Breast epithelium (tissue), 4 donors: Measurements from ENCODE around the gene FCHO2. TPM values are rescaled to one million over a fixed set of nuclear protein-coding genes. Genes with fewer than 3 reads are reported as not detected.

Source experiments
- DNase-seq, 2 donors: peaks; one replicate each; pipeline ENCODE4 v3.0.0-alpha.2; 2019; ENCODE audit warnings: low spot score in 2 of 2
- H3K27ac ChIP-seq, 2 donors: fragments of 200-600 bp; sonication (generic) in 1 of 2; one replicate each; pipeline ENCODE4 v1.5.1; 2016 to 2019; ENCODE audit warnings: mild to moderate bottlenecking in 1 of 2
- H3K27me3 ChIP-seq, 2 donors: fragments of 200-600 bp; sonication (generic) in 1 of 2; one replicate each; pipeline versions ENCODE4 v1.5.1 to v1.6.0; 2017 to 2019; ENCODE audit warnings: control low read depth in 1 of 2, mild to moderate bottlenecking in 1 of 2
- H3K36me3 ChIP-seq: fragments of 200-600 bp; one replicate; pipeline ENCODE4 v1.5.1; 2019
- H3K4me1 ChIP-seq, 2 donors: fragments of 200-600 bp; sonication (generic); one replicate each; pipeline ENCODE4 v1.5.1; 2016 to 2019; ENCODE audit warnings: control low read depth in 1 of 2
- H3K4me3 ChIP-seq, 3 donors: fragments of 200-600 bp; sonication (generic); 1 replicate in 2 of 3; 2 replicates in 1 of 3; pipeline ENCODE4 v1.5.1; 2016 to 2019; ENCODE audit warnings: mild to moderate bottlenecking in 3 of 3, moderate library complexity in 2 of 3
- H3K9me3 ChIP-seq, 2 donors: fragments of 200-600 bp; sonication (generic) in 1 of 2; one replicate each; pipeline ENCODE4 v1.5.1; 2016 to 2019; ENCODE audit warnings: control low read depth in 1 of 2
- CTCF ChIP-seq, 3 donors: fragments of 450-650 bp; IDR thresholded peaks; one replicate each; pipeline ENCODE4 v1.5.1; 2016 to 2017; ENCODE audit warnings: antibody characterized with exemption in 3 of 3, mild to moderate bottlenecking in 3 of 3, moderate library complexity in 3 of 3
- POLR2A ChIP-seq: fragments of 450-650 bp; IDR thresholded peaks from one replicate; pipeline ENCODE4 v1.6.1; 2016; ENCODE audit warnings: antibody characterized with exemption, mild to moderate bottlenecking, moderate library complexity
- POLR2AphosphoS5 ChIP-seq, 3 donors: sonication (generic); formaldehyde crosslinking; IDR thresholded peaks; one replicate each; pipeline ENCODE4 v1.6.1; 2017; ENCODE audit warnings: antibody characterized with exemption in 3 of 3
- intact Hi-C: fragments of 100-400 bp; cut with DNase I; formaldehyde crosslinking; loops from one replicate; pipeline ENCODE4 v1.15.1; 2023; ENCODE audit warnings: low total_unique reads
- total RNA-seq, 3 donors: library from RNA; depleted of rRNA; stranded (reverse); fragments of >200 nt; gene quantifications; one replicate each; pipeline ENCODE4 v1.1.0, GENCODE V29; 2016

FCHO2 gene
- total RNA-seq, 3 donors from 2014 or later = 30.5 to 58.8 (median 46.7) TPM

- Histone ChIP-seq H3K36me3 (no peaks in the 10 kb centered on the region), H3K4me3 (no peak overlapping the region), H3K4me1 (no peaks in the 10 kb centered on the region), H3K27ac (no peak overlapping the region), H3K27me3 (peaks cover 0 to 3% of the 10 kb centered on the region in 2 donors), H3K9me3 (no peaks in the 10 kb centered on the region)
- TF ChIP-seq CTCF (IDR thresholded peaks at IDR 0.05) (no peak), POLR2A (no peak), POLR2AphosphoS5 (IDR thresholded peaks at IDR 0.05) (no peak)
- intact Hi-C loops = no loop called here
- DNase-seq = no peak
Observed at GRCh38 chr5:73126381-73126780, 170.5 kb downstream of the FCHO2 start.

DNA sequence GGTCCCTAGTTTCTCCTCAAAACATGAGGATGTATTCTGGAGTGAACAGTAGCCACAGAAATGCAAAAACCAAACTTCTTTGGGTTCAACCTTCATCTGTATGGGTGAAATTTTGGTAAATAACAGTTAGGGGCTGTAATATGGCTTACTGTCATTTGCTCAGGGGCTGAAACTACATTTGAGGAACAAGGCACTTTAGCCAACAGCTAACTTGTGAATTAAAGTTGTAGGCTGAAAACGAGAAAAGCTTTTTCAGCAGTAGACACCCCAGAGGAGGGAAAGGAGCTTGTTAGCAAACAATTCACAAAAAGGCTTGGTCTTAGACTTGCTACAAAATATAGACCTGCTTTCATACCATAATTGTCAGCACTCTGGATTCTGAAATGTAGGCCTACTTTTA is 171.1 kb downstream of the FCHO2 start:
- no peak for DNase-seq
- H3K36me3 ChIP-seq = no peaks in the 10 kb centered on the region
- no peaks in the 10 kb centered on the region for H3K9me3 ChIP-seq
- TF ChIP-seq POLR2A = no peak
- TF ChIP-seq CTCF (IDR thresholded peaks at IDR 0.05) = no peak
- TF ChIP-seq POLR2AphosphoS5 (IDR thresholded peaks at IDR 0.05) = no peak
- no peaks in the 10 kb centered on the region for H3K4me1 ChIP-seq
- no peak overlapping the region for H3K27ac ChIP-seq
- H3K27me3 ChIP-seq = peaks cover 0 to 2% of the 10 kb centered on the region in 2 donors
- intact Hi-C loops = no loop called here
- no peak overlapping the region for H3K4me3 ChIP-seq

- intact Hi-C loops = no loop called here
- no peaks in the 10 kb centered on the region for H3K4me1 ChIP-seq
- no peak overlapping the region for H3K4me3 ChIP-seq
- DNase-seq = no peak
- H3K36me3 ChIP-seq = no peaks in the 10 kb centered on the region
- no peak overlapping the region for H3K27ac ChIP-seq
- TF ChIP-seq CTCF (IDR thresholded peaks at IDR 0.05) = no peak
- TF ChIP-seq POLR2AphosphoS5 (IDR thresholded peaks at IDR 0.05) = no peak
- TF ChIP-seq POLR2A = no peak
- no peaks in the 10 kb centered on the region for H3K9me3 ChIP-seq
- no peaks in the 10 kb centered on the region for H3K27me3 ChIP-seq
Observed at GRCh38 chr5:73129143-73129542, 173.3 kb downstream of the FCHO2 start.

DNA sequence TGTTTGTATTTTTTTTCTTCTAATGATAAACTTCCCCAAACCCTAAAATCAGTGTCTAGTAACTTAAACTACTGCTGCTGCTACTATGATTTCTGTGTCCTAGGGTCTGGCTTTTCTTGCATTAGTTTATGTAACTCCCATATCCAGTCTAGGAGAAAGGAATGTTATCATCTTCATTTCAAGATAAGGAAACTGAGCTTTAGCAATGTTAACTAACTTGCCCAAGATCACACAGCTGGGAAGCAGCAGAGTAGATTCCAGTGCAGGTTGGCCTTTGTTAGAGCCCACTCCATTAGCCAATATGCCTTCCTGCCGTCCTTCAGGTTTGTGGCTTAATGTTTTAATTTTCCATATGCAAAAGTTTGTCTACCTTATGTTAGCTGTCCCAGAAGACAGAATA is 175.0 kb downstream of the FCHO2 start:
- intact Hi-C loops = no loop called here
- Histone ChIP-seq H3K4me1 (no peaks in the 10 kb centered on the region), H3K27ac (no peak overlapping the region), H3K4me3 (no peak overlapping the region), H3K36me3 (no peaks in the 10 kb centered on the region), H3K27me3 (no peaks in the 10 kb centered on the region), H3K9me3 (no peaks in the 10 kb centered on the region)
- no peak for TF ChIP-seq POLR2AphosphoS5 (IDR thresholded peaks at IDR 0.05)
- TF ChIP-seq CTCF (IDR thresholded peaks at IDR 0.05) = no peak
- no peak for TF ChIP-seq POLR2A
- DNase-seq = no peak

- intact Hi-C loops = no loop called here
Observed at GRCh38 chr5:73131711-73132425, 176.0 kb downstream of the FCHO2 start.

More at GRCh38 chr5:73131711-73132425, 176.0 kb downstream of the FCHO2 start:
- TF ChIP-seq POLR2AphosphoS5 (IDR thresholded peaks at IDR 0.05) = no peak
- no peak for TF ChIP-seq CTCF (IDR thresholded peaks at IDR 0.05)
- no peak for TF ChIP-seq POLR2A
- Histone ChIP-seq H3K36me3 (no peaks in the 10 kb centered on the region), H3K9me3 (no peaks in the 10 kb centered on the region), H3K27me3 (peaks cover 0 to 7% of the 10 kb centered on the region in 2 donors), H3K27ac (no peak overlapping the region), H3K4me1 (no peaks in the 10 kb centered on the region), H3K4me3 (no peak overlapping the region)
- DNase-seq = no peak
